WI38 (cell line): ENCODE results near the gene ELOVL6.

ENCODE experiments used
- H3K4me3 ChIP-seq: 2 replicates; pipeline ENCODE4 v1.5.1; 2011; ENCODE audit warnings: low read depth, mild to moderate bottlenecking, control low read depth, low read length
- TF ChIP-seq, protein P1 (sequence below): IDR thresholded peaks from 2 replicates; pipeline ENCODE4 v1.5.1; 2012; ENCODE audit warnings: low read depth, mild to moderate bottlenecking, control low read depth, low read length

The ELOVL6 gene

DNA sequence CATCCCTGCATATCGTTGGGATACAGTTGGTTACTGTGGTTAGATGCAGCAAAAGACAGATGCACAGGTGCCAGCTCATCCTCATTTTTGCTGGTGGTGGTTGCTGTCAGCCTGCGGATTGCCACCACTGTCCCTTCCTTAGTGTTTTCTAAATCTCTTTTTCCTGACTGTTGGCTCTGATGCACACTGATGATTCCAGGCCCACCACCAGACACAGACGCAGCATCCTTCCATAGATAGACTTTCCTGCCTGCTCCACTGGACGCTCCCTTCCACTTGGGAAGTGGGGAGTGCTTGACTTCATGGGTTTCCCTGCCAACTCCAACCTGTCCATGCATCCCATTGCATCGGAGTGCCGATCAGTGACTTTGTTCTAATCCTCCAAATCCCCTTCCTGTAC, 184.2 kb downstream of the ELOVL6 start:
- TF ChIP-seq, protein P1, sequence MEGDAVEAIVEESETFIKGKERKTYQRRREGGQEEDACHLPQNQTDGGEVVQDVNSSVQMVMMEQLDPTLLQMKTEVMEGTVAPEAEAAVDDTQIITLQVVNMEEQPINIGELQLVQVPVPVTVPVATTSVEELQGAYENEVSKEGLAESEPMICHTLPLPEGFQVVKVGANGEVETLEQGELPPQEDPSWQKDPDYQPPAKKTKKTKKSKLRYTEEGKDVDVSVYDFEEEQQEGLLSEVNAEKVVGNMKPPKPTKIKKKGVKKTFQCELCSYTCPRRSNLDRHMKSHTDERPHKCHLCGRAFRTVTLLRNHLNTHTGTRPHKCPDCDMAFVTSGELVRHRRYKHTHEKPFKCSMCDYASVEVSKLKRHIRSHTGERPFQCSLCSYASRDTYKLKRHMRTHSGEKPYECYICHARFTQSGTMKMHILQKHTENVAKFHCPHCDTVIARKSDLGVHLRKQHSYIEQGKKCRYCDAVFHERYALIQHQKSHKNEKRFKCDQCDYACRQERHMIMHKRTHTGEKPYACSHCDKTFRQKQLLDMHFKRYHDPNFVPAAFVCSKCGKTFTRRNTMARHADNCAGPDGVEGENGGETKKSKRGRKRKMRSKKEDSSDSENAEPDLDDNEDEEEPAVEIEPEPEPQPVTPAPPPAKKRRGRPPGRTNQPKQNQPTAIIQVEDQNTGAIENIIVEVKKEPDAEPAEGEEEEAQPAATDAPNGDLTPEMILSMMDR = no peak
- H3K4me3 ChIP-seq = no peak overlapping the region

DNA sequence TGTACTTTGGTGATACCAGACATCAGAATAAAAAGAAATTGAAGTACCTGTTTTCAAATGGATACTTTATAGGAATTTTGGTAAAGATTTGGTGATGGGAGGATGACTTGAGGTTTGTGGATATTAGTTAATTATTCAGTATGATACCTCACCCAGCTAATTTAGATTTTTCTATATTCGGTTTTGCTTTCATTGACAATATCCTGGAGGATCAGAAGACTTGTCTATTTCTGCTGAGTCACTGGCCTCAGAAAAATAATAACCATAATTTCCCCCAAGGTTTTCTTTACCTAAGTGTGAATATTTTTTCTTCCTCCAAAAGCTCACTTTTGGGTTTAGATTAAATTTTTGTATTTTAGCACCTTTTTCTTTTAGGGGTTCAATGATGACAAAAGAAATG, 185.5 kb downstream of the ELOVL6 start:
- TF ChIP-seq, protein P1 = no peak
- H3K4me3 ChIP-seq = no peak overlapping the region

DNA sequence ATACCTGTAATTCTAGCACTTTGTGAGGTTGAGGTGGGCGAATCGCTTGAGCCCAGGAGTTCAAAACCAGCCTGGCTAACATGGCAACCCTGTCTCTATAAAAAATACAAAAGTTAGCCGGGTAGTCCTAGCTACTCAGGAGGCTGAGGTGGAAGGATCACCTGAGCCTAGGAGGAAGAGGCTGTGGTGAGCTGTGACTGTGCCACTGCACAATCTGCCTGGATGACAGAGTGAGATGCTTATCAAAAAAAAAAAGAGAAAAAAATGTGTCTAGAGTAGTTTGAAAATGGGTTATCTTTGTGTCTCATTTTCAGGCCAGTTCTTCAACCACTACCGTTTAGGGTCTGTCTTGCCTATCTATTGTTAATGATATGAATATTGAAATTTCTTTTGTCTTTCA, 187.6 kb downstream of the ELOVL6 start:
- TF ChIP-seq, protein P1 = no peak
- no peak overlapping the region for H3K4me3 ChIP-seq

DNA sequence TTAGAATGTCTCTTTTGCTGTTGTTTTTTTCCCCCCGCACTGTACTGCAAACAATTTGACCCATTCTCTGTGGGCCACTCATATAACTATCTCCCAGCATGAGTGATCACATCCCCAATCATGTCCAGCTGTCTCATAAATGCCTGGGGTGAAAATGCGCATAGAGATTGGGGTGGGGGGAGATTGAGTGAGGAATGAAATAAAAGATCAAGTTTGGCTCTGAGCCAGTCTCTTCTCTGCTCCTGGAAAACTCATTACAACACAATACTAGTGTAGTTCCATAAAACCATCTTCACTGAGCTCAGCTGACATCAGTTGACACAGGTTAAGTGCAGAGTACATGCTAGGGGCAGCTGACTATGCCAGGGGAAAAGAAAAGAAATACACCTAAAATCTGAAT, 188.9 kb downstream of the ELOVL6 start:
- H3K4me3 ChIP-seq = no peak overlapping the region
- TF ChIP-seq, protein P1 = no peak

DNA sequence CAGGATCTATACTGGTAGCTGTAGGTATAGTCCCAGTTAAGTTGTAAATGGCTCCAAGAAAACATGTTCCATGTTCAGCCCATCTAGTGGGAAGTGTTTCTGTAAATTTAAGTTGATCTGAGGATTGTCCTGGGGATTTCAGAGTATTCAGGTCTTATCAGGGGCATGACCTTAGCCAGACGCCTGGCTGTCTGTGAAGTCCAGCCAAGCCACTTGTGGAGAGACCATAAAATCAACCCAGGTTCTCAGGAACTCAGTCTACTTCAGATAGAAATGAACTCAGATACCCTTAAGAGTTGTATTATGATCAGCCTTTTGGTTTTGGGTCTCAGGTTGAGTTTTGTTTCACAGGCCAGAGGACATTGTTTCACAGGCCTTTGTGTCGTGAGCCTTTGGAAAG, 189.9 kb downstream of the ELOVL6 start:
- no peak overlapping the region for H3K4me3 ChIP-seq
- TF ChIP-seq, protein P1 = no peak

DNA sequence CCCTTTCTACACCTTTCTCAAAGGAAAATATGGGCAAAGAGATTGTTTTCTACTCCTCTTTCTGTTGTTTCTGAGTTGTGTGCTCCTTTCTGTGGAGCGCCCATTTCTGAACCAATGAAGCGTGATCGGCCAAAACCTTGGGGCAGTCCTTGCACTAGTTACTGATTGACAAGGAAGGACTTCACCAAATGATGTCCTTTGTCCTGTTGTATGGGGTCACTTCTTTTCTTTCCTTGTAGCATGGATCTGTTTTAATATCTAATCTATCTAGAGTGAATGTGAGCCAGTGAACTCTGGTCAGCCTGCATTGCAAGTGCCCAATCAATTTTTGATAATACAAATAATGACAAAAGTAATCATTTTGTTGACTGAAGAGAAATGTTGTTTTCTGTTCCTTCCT, 191.2 kb downstream of the ELOVL6 start:
- no peak overlapping the region for H3K4me3 ChIP-seq
- TF ChIP-seq, protein P1 = no peak

DNA sequence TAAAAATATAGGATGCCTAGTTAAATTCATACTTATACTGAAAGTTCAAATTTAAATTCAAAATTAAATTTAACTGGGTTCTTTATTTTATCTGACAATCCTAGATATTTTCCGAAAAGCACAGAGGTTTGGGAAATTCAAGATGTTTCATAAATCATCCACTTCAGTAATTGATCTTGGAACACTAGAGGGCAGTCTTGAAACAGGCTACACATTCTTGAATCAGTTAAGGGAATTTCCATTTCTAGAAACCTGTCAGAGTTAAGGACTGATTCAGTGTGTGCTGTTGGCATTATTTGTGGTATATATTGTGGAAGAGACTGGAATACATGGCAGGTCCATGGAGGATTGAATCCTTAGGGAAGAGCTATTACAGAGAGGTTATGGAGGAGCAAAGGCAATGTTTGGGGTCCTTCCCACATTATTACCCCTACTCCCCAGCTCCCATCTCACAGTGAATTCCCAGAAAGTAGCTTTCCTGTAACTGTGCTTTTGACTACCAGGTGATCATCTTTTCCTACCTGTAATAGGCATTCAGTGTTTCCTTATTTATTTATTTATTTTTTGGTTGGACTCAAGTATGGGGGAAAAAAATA, 192.9 kb downstream of the ELOVL6 start:
- H3K4me3 ChIP-seq = no peak overlapping the region
- TF ChIP-seq, protein P1 = no peak; the same call in 1 of the 2 replicates
